MM.1S (cell line): ENCODE measurements around the gene CYSRT1.

Experiments used
- DNase-seq: peaks from one replicate; pipeline ENCODE4 v3.0.0-alpha.2; 2015
- H2AFZ ChIP-seq: fragments of 300-600 bp; sonication (generic); 2 replicates; pipeline ENCODE4 v1.6.0; 2016; ENCODE audit warnings: antibody characterized with exemption, low read length
- H3F3A ChIP-seq: fragments of 300-600 bp; sonication (generic); 2 replicates; pipeline ENCODE4 v1.6.1; 2016; ENCODE audit warnings: mild to moderate bottlenecking, antibody characterized with exemption, low read length, moderate library complexity, mixed read lengths; ENCODE audit not compliant: insufficient read depth
- H3K27ac ChIP-seq: fragments of 300-600 bp; sonication (generic); 2 replicates; pipeline ENCODE4 v1.5.1; 2016; ENCODE audit warnings: mild to moderate bottlenecking, low read length
- H3K27me3 ChIP-seq: fragments of 300-600 bp; sonication (generic); replicated peaks from 2 replicates; pipeline ENCODE4 v1.6.0; 2016; ENCODE audit warnings: low read length; ENCODE audit not compliant: insufficient read depth
- H3K36me3 ChIP-seq: fragments of 300-600 bp; sonication (generic); replicated peaks from 2 replicates; pipeline ENCODE4 v1.6.1; 2016; ENCODE audit warnings: mild to moderate bottlenecking, low read length, mixed read lengths; ENCODE audit not compliant: insufficient read depth
- H3K4me1 ChIP-seq: fragments of 300-600 bp; sonication (generic); 2 replicates; pipeline ENCODE4 v1.6.1; 2016; ENCODE audit warnings: low read length, mixed read lengths
- H3K4me2 ChIP-seq: fragments of 300-600 bp; sonication (generic); 2 replicates; pipeline ENCODE4 v1.6.0; 2016; ENCODE audit warnings: low read depth, low read length
- H3K4me3 ChIP-seq: fragments of 300-600 bp; sonication (generic); 2 replicates; pipeline ENCODE4 v1.5.1; 2016; ENCODE audit warnings: low read length, mixed read lengths
- H3K79me2 ChIP-seq: fragments of 300-600 bp; sonication (generic); 2 replicates; pipeline ENCODE4 v1.6.1; 2016; ENCODE audit warnings: mixed run types, low read length, mixed read lengths
- H3K9ac ChIP-seq: fragments of 300-600 bp; sonication (generic); 2 replicates; pipeline ENCODE4 v1.6.1; 2016; ENCODE audit warnings: low read length, mixed read lengths
- H3K9me2 ChIP-seq: fragments of 300-600 bp; sonication (generic); replicated peaks from 2 replicates; pipeline ENCODE4 v1.6.1; 2016; ENCODE audit warnings: mild to moderate bottlenecking, low read length, mixed read lengths; ENCODE audit not compliant: insufficient read depth
- H3K9me3 ChIP-seq: fragments of 300-600 bp; sonication (generic); replicated peaks from 2 replicates; pipeline ENCODE4 v1.6.1; 2016; ENCODE audit warnings: mild to moderate bottlenecking, low read length, mixed read lengths; ENCODE audit not compliant: insufficient read depth
- H4K20me1 ChIP-seq: fragments of 300-600 bp; sonication (generic); 2 replicates; pipeline ENCODE4 v1.6.1; 2016; ENCODE audit warnings: mild to moderate bottlenecking, low read length, moderate library complexity, mixed read lengths; ENCODE audit not compliant: insufficient read depth
- EZH2 ChIP-seq: fragments of 300-600 bp; sonication (generic); optimal IDR thresholded peaks from 2 replicates; pipeline ENCODE3; 2017; ENCODE audit warnings: low read depth, mild to moderate bottlenecking, antibody characterized with exemption, low read length, mixed read lengths
- EZH2phosphoT487 ChIP-seq: fragments of 300-600 bp; sonication (generic); IDR thresholded peaks from 2 replicates; pipeline ENCODE4 v1.6.1; 2018; ENCODE audit warnings: antibody characterized with exemption, low read length
- TF ChIP-seq, protein P1 (sequence below): fragments of 300-600 bp; sonication (generic); IDR thresholded peaks from 2 replicates; pipeline ENCODE4 v1.5.1; 2016; ENCODE audit warnings: antibody characterized with exemption, low read length, mixed read lengths

CYSRT1 gene

GRCh38 chr9:137273611-137274320, 48.8 kb downstream of the CYSRT1 start:
- H3K79me2 ChIP-seq: peaks cover 9% of the 10 kb centered on the region; the same call in 1 of the 2 replicates
- TF ChIP-seq EZH2 (no peak), EZH2phosphoT487 (no peak)
- TF ChIP-seq, protein P1, sequence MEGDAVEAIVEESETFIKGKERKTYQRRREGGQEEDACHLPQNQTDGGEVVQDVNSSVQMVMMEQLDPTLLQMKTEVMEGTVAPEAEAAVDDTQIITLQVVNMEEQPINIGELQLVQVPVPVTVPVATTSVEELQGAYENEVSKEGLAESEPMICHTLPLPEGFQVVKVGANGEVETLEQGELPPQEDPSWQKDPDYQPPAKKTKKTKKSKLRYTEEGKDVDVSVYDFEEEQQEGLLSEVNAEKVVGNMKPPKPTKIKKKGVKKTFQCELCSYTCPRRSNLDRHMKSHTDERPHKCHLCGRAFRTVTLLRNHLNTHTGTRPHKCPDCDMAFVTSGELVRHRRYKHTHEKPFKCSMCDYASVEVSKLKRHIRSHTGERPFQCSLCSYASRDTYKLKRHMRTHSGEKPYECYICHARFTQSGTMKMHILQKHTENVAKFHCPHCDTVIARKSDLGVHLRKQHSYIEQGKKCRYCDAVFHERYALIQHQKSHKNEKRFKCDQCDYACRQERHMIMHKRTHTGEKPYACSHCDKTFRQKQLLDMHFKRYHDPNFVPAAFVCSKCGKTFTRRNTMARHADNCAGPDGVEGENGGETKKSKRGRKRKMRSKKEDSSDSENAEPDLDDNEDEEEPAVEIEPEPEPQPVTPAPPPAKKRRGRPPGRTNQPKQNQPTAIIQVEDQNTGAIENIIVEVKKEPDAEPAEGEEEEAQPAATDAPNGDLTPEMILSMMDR: no peak
- H3K27ac ChIP-seq: no peak overlapping the region
- H3K36me3 ChIP-seq: no peaks in the 10 kb centered on the region
- H3K4me2 ChIP-seq: no peak overlapping the region
- no peak overlapping the region for H3K9ac ChIP-seq
- H3K9me2 ChIP-seq: no peaks in the 10 kb centered on the region
- H3K9me3 ChIP-seq: no peaks in the 10 kb centered on the region
- H2AFZ ChIP-seq: no peak overlapping the region
- no peaks in the 10 kb centered on the region for H3K27me3 ChIP-seq
- no peaks in the 10 kb centered on the region for H4K20me1 ChIP-seq
- peaks cover 4% of the 10 kb centered on the region; the same call in 1 of the 2 replicates for H3F3A ChIP-seq
- no peak for DNase-seq
- no peak overlapping the region for H3K4me3 ChIP-seq
- H3K4me1 ChIP-seq: peaks cover 14% of the 10 kb centered on the region

DNA sequence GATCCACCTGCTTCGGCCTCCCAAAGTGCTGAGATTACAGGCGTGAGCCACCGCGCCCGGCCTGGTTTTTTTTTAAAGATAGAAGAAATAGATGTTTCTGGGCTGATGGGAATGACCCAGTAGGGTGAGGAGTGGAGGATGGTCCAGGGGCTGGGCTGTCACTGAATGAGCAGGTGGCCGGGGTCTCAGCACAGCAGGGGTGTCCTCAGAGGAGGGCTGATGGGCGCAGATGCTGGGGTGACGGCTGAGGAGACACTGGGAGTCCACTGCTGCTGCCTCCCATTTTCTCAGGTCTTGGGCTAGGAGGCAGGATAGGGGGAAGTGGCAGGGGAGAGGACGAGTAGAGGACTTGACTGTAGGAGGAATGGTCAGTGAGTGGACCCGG, 50.2 kb downstream of the CYSRT1 start:
- no peak for DNase-seq
- Histone ChIP-seq H3K36me3 (no peaks in the 10 kb centered on the region), H4K20me1 (no peaks in the 10 kb centered on the region), H3K4me3 (no peak overlapping the region), H3K9me3 (no peaks in the 10 kb centered on the region), H3K27ac (no peak overlapping the region), H3K4me2 (no peak overlapping the region), H3K9ac (no peak overlapping the region), H2AFZ (no peak overlapping the region), H3F3A (no peaks in the 10 kb centered on the region), H3K27me3 (no peaks in the 10 kb centered on the region), H3K9me2 (no peaks in the 10 kb centered on the region), H3K79me2 (peaks cover 8% of the 10 kb centered on the region; the same call in 1 of the 2 replicates), H3K4me1 (peaks cover 3% of the 10 kb centered on the region; the same call in 1 of the 2 replicates)
- TF ChIP-seq, protein P1: no peak
- TF ChIP-seq EZH2phosphoT487: no peak
- TF ChIP-seq EZH2: no peak
